GM18907 (cell line): Measurements from ENCODE around the gene TENM4.

Source experiments
- ATAC-seq: cut with Tn5 transposase; IDR thresholded peaks from one replicate; pipeline ENCODE4 v1.9.1; 2021; ENCODE audit warnings: mild to moderate bottlenecking, moderate library complexity; ENCODE audit not compliant: unreplicated experiment

TENM4 gene

GRCh38 chr11:78926633-78927338, 514.0 kb downstream of the TENM4 start:
- no peak for ATAC-seq

GRCh38 chr11:78925387-78925786, 515.4 kb downstream of the TENM4 start:
- ATAC-seq = no peak

DNA sequence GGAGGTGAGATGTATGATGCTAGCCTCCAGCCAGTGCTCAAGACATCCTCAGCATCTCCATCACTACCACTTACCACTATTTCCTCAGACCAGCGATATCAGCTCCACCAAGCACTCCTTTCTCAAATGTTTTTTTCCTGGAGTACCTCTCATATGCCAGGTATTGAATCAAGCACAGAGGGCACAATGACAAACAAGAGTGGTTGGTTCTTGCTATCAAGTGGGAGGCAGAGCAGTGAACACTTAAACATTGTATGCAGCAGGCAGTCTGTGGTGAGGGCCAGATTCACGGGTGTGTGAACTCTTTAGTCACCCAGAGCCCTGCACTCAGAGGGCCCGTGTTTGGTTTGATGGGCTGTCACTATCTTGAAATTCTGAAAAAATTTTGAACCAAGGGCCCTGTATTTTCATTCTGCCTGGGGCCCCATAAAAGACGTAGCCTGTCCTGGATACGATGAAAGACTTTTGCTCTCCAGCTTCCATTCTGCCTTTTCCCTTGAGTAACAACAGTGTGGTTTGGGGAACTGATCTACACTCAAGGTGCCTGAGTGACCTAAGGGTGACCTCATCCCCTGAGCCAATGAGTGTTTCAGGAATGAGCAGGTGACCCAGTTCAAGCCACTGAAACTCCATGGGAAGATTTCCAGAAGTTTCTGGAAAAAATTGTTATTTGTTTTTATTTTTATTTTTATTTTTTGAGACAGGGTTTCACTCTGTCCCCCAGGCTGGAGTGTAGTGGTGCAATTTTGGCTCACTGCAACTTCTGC, 517.8 kb downstream of the TENM4 start:
- ATAC-seq = no peak

- no peak for ATAC-seq
Measured at GRCh38 chr11:78921509-78921908, 519.3 kb downstream of the TENM4 start.

- no peak for ATAC-seq
Measured at GRCh38 chr11:78920329-78920728, 520.5 kb downstream of the TENM4 start.

DNA sequence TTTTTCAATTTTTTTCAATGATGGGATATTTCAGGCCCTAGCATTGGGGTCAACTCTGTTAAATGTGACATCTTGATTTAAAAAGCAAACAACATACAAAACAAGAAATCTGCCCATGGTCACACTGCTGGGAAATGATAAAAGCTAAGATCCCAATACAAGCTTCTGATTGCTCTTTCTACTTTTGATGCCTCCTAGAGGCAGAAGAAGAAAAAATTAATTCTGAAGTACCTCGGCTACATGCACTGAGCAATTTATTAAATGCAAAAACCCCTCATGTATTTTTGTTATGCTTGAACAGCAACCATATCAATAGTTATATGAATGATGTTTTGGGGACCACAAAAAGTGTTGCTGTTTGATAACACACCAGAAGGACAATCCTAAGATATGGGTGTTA, 524.1 kb downstream of the TENM4 start:
- ATAC-seq = no peak

- ATAC-seq = no peak
Measured at GRCh38 chr11:78914503-78914902, 526.3 kb downstream of the TENM4 start.

- ATAC-seq = no peak
Measured at GRCh38 chr11:78912778-78913177, 528.1 kb downstream of the TENM4 start.

DNA sequence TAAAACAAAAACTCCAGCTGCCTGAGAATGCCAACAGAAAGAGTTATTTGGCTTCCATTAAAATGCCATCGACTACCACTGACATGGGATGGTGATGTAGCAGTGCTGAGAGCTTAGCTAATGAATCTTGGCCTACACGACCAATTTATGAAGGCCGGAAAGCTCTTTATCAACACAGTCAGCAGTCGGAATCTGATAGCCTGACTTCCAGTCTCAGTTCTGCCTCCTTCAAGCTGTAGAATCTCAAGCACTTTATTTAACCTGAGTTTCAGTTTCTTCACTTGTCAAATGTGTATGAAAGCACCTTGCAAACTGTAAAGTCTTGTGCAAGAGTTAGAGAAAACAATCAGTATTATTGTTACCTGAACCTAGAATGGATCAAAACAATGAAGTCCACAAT, 530.5 kb downstream of the TENM4 start:
- ATAC-seq = no peak

DNA sequence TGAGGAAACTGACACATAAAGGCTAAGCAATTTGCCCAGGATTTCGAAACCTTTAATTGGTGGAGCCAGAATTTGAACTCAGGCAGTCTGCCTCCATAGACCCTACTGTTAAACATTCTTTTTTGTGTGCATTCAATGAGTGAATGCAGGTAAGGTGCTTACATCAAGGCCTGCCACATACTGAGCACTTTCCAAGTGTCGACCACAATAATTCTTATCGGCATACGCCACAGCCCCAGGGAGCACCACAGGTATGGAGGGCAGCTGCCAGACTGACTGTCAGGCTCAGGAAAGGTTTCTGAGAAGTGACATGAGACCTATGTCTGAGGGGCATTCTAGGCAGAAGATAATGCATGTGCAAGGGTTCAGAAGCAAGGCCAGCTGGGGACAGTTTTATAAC, 531.4 kb downstream of the TENM4 start:
- ATAC-seq = no peak

DNA sequence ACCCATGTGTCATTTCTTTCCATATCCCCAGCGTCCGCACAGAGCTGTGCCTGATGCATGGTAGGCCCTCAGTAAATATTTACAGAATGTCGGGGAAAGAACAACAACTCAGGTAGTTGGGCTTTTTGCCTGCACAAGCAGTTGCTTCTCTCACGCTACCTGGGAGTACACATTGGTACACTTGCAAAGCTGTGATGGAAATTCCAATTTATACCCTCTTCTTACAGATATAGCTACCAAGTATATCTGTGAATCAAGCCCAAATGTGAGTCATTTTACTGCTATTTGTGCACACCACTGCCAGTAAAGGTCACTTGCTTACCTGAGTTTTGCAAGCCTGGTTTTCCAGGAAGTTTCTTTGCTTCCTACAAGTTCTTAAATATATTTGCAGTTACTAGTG, 533.2 kb downstream of the TENM4 start:
- no peak for ATAC-seq

- ATAC-seq = no peak
Measured at GRCh38 chr11:78906566-78906965, 534.3 kb downstream of the TENM4 start.

DNA sequence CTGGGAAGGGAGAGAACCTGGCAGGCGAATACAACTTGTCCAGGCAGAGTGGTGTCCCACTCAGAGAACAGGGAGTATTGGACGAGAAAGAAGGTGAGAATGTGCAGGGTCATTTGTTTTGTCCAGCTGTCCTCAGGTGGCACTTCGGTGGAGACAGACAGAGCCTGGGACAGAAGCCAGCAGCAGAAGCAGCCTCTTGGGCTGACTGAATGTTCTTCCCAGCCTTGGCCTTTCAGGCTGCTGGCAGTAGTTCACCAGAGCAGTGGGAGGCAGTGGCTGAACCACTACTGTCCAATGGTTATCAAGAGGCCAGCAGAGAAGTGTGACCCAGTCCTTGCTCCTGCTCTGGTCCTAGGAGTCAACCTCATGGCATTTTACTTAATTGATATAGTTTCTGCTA, 535.1 kb downstream of the TENM4 start:
- no peak for ATAC-seq

- ATAC-seq = no peak
Measured at GRCh38 chr11:78902771-78903507, 537.9 kb downstream of the TENM4 start.

- ATAC-seq = no peak
Measured at GRCh38 chr11:78901831-78902230, 539.0 kb downstream of the TENM4 start.

DNA sequence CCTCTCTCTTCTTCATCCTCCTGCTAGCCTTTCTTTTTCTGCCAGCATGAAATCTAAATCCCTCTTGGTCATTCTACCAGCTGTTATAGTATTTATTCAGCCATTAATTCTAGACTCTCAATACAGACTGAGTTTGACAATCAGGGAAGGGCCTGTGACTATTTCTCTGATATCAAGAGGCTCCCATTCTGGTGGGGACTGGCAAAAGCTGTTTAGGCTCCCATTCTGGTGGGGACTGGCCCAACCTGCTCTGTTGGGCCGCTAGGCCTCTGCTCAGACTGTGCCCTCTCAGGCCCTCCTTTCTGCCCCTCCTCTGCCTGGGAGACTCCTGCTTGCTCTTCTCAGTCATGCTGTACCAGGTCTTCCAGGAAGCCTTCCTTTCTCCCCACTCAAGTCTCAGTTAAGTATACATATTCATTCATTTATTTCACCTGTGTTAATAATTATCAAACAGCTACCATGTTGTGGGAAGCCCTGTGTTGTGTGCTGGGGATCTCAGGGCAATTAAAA, 542.5 kb downstream of the TENM4 start:
- ATAC-seq = no peak

- no peak for ATAC-seq
Measured at GRCh38 chr11:78893996-78894395, 546.8 kb downstream of the TENM4 start.

DNA sequence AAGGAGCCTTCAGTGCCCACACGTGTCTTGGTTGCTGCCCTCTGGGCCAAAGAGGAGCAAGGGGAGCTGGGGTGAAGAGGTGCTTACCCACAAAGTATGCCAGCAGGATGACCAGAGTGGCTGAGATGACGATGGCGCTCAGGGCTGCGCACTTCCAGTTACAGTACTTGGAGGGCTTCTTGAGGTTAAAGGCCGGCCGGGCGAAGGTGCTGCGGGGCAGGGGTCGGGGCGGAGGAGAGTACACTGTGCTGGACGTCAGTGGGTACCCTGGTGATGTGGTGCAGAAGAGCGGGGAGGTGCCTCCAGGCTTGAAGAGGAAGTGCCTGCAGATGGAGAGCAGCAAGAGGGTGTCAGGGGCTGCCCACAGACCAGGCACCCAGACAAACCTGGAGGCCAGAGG, 551.1 kb downstream of the TENM4 start:
- no peak for ATAC-seq

DNA sequence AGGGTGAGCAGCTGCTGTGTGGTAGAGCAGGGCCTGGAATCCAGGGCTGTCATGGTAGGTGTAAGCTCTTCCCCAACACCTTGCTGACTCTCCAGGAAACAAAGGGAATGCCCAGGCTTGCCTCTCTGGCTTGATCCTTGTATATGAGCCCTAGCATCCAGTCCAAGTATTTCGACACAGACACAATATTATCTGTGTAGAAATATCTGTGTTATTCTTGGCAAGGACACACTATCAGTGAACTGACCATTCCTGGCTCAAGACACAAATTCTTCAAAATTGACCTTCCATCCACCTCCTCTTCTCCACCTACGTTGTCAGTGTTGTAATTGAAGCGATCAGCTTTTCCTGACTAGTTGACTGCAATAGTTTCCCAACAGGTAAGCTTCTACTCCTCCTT, 554.2 kb downstream of the TENM4 start:
- ATAC-seq = no peak

DNA sequence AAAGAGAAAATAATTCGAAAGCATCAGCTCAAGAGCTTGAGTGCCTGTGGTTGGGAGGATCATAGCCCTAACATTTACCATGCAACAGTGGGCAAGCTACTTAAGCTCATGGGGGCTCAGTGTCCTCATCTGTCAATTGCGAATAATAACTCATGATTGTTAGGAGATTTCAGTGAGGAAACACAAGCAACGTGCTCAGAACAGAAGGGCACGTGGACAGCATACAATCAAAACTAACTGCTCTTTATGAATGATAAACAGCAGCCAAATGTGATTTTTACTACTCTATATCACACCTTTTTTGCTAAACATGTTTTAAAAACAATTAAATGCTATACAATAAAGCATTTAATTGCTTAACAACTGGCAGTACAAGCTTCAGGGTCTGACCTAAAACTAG, 556.1 kb downstream of the TENM4 start:
- ATAC-seq = no peak

DNA sequence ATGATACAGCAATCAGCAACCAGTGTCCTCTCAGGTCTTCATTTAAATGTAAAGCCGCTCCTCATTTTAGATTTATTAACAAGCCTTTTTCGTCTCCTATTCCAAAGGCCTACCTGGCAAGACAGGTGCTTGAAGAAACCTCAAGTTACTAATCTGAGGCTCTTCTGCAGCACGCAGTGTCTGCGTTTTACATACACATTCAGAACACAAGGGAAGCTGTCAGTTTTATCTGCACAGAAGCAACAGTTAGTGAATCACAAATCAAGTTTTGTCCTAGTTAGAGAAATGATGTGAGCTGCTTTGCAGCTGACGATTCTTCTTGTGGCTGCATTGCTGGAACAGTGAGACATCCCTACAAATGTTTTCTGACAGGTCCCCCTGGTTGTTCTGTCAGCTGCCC, 557.3 kb downstream of the TENM4 start:
- ATAC-seq = no peak
